Tibial artery (tissue), 4 donors: Measurements from ENCODE around the gene WDR7.

Source experiments
- DNase-seq, 2 donors: peaks; one replicate each; pipeline ENCODE4 v3.0.0-alpha.2; 2019
- H3K27ac ChIP-seq, 2 donors: fragments of 200-600 bp; sonication (generic) in 1 of 2; 1 replicate in 1 of 2; 2 replicates in 1 of 2; pipeline ENCODE4 v1.5.1; 2018 to 2019; ENCODE audit warnings: mild to moderate bottlenecking in 1 of 2
- H3K27me3 ChIP-seq, 2 donors: fragments of 200-600 bp; sonication (generic) in 1 of 2; one replicate each; pipeline versions ENCODE4 v1.5.1 to v1.6.0; 2016 to 2019
- H3K36me3 ChIP-seq, 3 donors: fragments of 200-600 bp; sonication (generic) in 2 of 3; one replicate each; pipeline ENCODE4 v1.5.1; 2016 to 2019; ENCODE audit warnings: mild to moderate bottlenecking in 2 of 3
- H3K4me1 ChIP-seq, 4 donors: fragments of 200-600 bp; sonication (generic) in 2 of 4; 1 replicate in 3 of 4; 2 replicates in 1 of 4; pipeline ENCODE4 v1.5.1; 2016 to 2019
- H3K4me3 ChIP-seq, 2 donors: fragments of 200-600 bp; sonication (generic) in 1 of 2; 1 replicate in 1 of 2; 2 replicates in 1 of 2; pipeline ENCODE4 v1.5.1; 2018 to 2019; ENCODE audit warnings: mild to moderate bottlenecking in 2 of 2
- H3K9me3 ChIP-seq, 3 donors: fragments of 200-600 bp; sonication (generic) in 1 of 3; one replicate each; pipeline ENCODE4 v1.5.1; 2016 to 2019
- intact Hi-C: fragments of 100-400 bp; cut with DNase I; formaldehyde crosslinking; loops from one replicate; pipeline ENCODE4 v1.15.0; 2023; ENCODE audit warnings: low total_unique reads
- TF ChIP-seq, protein P1 (sequence below), 2 experiments: fragments of 200-600 bp in 1 of 2; fragments of 450-650 bp in 1 of 2; IDR thresholded peaks; one replicate each; pipeline ENCODE4 v1.5.1; 2017 to 2019; ENCODE audit warnings: antibody characterized with exemption in 2 of 2, mild to moderate bottlenecking in 1 of 2, moderate library complexity in 1 of 2

Gene WDR7

DNA sequence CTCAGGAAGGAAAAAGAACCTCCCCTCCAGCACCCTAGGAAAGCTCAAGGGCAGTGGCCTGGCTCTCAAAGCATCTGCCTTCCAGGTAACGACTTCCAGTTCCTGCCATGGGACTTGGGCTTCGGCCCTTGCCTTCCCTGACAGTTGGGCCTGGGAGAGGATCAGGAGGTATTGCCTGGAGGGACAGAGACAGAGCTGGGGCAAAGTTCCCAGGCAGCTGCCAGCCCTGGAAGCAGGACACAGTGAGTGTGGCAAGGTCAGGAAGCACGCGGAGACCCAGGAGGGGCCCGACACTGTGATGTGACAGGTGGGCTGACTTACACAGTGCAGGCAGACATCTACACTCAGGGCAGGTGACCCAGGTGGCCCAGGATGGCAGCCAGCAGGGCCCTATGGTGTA is 408.2 kb downstream of the WDR7 start:
- H3K4me1 ChIP-seq, result no peaks in the 10 kb centered on the region
- no peak for DNase-seq
- H3K27me3 ChIP-seq, result peaks cover 0 to 2% of the 10 kb centered on the region in 2 donors
- H3K27ac ChIP-seq, result no peak overlapping the region
- intact Hi-C loops, result loop anchor here (5.0 kb wide), 1 partner anchor 942 kb away; no protein-coding TSS in a partner anchor
- H3K36me3 ChIP-seq, result no peaks in the 10 kb centered on the region
- H3K4me3 ChIP-seq, result no peak overlapping the region
- TF ChIP-seq, protein P1, sequence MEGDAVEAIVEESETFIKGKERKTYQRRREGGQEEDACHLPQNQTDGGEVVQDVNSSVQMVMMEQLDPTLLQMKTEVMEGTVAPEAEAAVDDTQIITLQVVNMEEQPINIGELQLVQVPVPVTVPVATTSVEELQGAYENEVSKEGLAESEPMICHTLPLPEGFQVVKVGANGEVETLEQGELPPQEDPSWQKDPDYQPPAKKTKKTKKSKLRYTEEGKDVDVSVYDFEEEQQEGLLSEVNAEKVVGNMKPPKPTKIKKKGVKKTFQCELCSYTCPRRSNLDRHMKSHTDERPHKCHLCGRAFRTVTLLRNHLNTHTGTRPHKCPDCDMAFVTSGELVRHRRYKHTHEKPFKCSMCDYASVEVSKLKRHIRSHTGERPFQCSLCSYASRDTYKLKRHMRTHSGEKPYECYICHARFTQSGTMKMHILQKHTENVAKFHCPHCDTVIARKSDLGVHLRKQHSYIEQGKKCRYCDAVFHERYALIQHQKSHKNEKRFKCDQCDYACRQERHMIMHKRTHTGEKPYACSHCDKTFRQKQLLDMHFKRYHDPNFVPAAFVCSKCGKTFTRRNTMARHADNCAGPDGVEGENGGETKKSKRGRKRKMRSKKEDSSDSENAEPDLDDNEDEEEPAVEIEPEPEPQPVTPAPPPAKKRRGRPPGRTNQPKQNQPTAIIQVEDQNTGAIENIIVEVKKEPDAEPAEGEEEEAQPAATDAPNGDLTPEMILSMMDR (IDR thresholded peaks at IDR 0.05), result no peak
- H3K9me3 ChIP-seq, result no peaks in the 10 kb centered on the region

DNA sequence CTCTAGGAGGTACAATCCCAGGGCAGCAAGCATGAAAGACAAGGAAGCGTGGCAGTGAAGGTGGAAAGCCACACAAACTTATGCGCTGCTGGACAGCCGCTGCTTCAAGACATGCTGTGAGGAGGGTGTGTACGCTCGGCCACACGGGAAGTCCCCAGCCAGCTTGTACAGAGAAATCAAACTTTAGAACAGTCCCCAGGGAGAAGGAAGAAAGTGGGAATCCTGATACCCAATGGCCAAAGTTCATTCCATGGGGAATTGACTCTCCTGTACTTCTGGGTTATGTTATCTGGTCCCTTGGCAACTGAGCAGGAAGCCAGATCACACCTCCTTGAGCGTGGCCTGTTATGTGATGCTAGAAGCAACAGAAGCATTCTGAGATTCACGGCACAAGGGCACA is 409.7 kb downstream of the WDR7 start:
- no peaks in the 10 kb centered on the region for H3K36me3 ChIP-seq
- intact Hi-C loops, result no loop called here
- peaks cover 0 to 2% of the 10 kb centered on the region in 2 donors for H3K27me3 ChIP-seq
- TF ChIP-seq, protein P1 (IDR thresholded peaks at IDR 0.05), result no peak
- H3K4me1 ChIP-seq, result no peaks in the 10 kb centered on the region
- H3K4me3 ChIP-seq, result no peak overlapping the region
- no peak for DNase-seq
- H3K9me3 ChIP-seq, result no peaks in the 10 kb centered on the region
- H3K27ac ChIP-seq, result no peak overlapping the region

DNA sequence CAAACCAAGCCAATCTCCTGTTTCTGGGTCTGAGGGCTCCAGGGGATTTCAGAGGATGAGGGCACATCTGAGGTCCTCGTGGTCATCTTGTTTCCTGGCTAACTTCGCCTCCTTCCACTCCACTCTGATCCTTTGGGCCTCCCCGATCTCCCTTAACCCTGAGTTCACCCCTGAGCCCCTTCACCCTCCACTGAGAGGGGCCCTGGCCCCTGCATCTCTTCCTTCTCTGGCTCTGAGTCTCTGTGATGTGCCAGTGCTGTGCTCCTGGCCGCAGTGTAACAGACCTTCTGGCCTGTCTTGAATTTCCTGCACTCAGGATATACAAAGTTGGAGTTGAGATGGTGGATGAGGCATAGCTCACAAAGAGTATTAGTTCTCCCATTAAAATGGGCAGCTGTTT is 411.0 kb downstream of the WDR7 start:
- intact Hi-C loops, result no loop called here
- DNase-seq, result no peak
- no peak overlapping the region for H3K27ac ChIP-seq
- no peak overlapping the region for H3K4me3 ChIP-seq
- no peaks in the 10 kb centered on the region for H3K9me3 ChIP-seq
- no peaks in the 10 kb centered on the region for H3K4me1 ChIP-seq
- TF ChIP-seq, protein P1 (IDR thresholded peaks at IDR 0.05), result no peak
- H3K36me3 ChIP-seq, result no peaks in the 10 kb centered on the region
- peaks cover 0 to 2% of the 10 kb centered on the region in 2 donors for H3K27me3 ChIP-seq

DNA sequence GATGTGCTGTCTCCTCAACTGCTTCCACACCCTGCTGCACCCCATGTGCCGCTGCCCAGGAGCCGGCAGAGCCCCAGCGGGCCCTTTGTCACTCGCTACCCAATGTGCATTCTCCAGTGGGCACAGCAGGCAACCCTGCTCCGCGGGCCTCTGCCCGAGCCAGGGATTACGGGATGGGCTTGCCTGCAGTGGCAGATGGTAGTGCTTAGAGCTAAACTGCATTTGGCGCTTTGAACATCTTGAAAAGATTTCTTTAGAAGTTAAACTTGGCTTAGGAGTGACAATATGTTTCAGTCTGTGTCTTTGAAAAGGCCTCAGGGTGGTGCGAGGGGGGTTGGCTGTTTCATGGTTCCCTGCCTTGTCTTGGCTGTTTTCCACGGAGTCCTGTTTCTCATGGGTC is 411.7 kb downstream of the WDR7 start:
- H3K27me3 ChIP-seq, result peaks cover 0 to 2% of the 10 kb centered on the region in 2 donors
- no peaks in the 10 kb centered on the region for H3K9me3 ChIP-seq
- H3K27ac ChIP-seq, result no peak overlapping the region
- H3K4me1 ChIP-seq, result no peaks in the 10 kb centered on the region
- H3K36me3 ChIP-seq, result no peaks in the 10 kb centered on the region
- intact Hi-C loops, result no loop called here
- TF ChIP-seq, protein P1 (IDR thresholded peaks at IDR 0.05), result no peak
- H3K4me3 ChIP-seq, result no peak overlapping the region
- DNase-seq, result peak in 1 of 2 donors; percentile 45

DNA sequence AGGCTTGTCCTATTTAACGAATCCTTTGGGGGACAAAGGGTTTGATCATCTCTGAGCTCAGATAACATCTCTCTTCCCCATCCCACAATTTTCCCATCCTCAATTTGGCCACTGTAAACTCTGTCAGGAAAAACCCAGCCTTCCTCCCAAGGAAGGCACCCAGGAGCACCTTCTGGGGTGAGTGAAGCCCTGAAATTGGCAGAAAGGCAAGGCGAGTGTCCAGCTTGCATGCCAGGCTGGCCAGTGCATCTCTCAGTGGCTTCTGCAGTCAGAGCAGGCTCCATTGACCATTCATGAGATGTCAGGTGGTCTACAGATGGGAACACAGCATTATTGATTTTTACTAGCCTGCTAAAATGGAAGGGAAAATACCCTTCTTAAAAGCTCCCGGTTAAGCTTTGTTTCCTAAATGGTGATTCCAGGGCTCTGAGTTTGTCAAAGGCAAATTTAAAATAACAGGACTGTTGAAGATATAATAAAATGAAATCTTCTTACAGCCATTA is 412.5 kb downstream of the WDR7 start:
- Histone ChIP-seq H3K36me3 (no peaks in the 10 kb centered on the region), H3K4me1 (no peaks in the 10 kb centered on the region), H3K4me3 (no peak overlapping the region), H3K27me3 (peaks cover 0 to 2% of the 10 kb centered on the region in 2 donors), H3K9me3 (no peaks in the 10 kb centered on the region), H3K27ac (no peak overlapping the region)
- TF ChIP-seq, protein P1 (IDR thresholded peaks at IDR 0.05), result no peak
- intact Hi-C loops, result no loop called here
- peak in 1 of 2 donors; percentile 9 for DNase-seq
